Endothelial cell of coronary artery (primary cell): Measurements from ENCODE around the gene MARCOL. TPM values are rescaled to one million over a fixed set of nuclear protein-coding genes. Genes with fewer than 3 reads are reported as not detected.

Source experiments
- total RNA-seq: library from RNA; depleted of rRNA; stranded (reverse); fragments of >200 nt; gene quantifications from 2 replicates; pipeline ENCODE4 v1.2.3, GENCODE V29; 2014

Gene MARCOL, protein sequence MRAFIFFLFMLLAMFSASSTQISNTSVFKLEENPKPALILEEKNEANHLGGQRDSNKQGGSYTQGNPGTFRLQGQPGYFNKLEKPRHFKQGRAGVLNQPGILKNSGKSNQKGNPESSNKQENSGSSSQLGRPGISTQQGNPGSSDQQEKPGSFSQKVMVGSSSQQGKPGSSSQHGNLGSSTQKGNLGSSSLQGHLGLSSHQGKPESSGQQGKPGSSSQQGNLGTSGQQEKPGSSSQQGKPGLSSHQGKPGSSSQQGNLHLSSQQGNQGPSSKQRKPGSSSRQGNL
- not detected in 2 replicates for total RNA-seq

DNA sequence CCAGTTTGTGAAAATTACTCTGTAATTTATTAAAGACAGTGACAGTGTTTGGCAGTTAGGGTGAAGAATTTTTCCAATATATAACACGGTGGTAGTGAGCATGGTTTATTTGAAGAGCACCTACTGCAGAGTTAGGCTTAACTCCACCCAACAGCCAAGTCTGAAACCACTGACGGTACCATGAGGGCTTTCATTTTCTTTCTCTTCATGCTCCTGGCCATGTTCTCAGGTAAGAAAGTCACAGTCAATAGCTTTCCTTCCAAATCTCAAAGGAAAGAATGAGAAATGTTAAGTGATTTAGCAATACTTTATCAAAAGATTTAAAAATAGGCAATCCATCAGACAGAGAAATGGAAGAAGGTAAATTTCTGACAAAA, at the start of gene MARCOL:
MARCOL (plus strand) TSS at position 108 of the 377 bp plus-strand sequence; CDS start at position 181, 73 bp downstream.

DNA sequence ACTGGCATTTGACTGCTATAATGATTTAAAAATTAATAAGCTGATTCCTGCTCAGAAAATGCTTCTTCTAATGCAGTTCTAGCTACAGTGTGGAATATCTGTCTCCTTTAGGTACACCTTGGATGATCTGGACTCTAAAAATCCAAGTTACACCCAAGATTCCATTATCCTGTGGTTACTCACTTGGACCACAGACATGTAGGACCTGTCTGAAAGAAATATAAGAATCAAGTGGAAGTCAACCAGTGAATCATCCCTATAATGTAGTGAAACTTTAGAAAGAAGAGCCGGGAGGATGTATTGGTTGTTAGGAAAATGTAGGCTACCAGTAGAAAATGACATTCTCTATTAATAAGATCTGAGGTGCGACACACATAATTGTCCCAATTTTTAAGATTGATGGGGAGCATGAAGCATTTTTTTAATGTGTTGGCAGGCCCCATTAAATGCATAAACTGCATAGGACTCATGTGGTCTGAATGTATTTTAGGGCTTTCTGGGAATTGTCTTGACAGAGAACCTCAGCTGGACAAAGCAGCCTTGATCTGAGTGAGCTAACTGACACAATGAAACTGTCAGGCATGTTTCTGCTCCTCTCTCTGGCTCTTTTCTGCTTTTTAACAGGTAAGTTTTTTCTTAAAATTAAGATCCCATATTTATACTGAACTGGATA, 35.7 kb upstream of the MARCOL start, which contains the start of gene SPINK6:
SPINK6 (plus strand) TSS at position 512 of the 673 bp plus-strand sequence; CDS start at position 567, 55 bp downstream.

DNA sequence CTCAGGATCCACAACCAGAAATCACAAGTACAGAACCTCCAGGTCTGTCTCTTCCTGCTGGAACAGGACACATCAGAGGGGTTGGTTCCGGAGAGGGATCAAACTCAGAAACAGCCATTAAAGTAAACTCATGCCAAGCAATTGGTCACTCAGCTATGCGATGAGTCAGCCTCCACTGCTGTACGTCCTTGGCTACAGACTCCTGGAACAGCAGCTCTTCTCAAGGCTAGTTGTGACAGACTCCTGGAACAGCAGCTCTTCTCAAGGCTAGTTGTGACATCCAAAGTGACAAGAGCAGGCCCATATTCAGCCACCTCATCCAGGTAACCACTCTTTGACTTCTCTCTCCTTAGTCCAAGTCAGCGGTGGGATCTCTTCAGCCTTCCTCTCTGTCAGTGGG, 30.2 kb downstream of the MARCOL start, which contains the start of gene SPINK13:
SPINK13 (plus strand) TSS at position 229 of the 400 bp plus-strand sequence. CDS start 1,279 bp downstream, outside the sequence.

Other genes starting within 250 kb of the MARCOL start
- 0.09 TPM in 1 of 2 replicates, not detected in the other for gene SPINK5, start 174.5 kb upstream of the MARCOL start, total RNA-seq
- gene SPINK14, start 70.0 kb upstream of the MARCOL start, total RNA-seq = not detected in 2 replicates
- gene SPINK6, start 35.5 kb upstream of the MARCOL start, total RNA-seq = not detected in 2 replicates
- not detected in 2 replicates for gene SPINK13, start 30.3 kb downstream of the MARCOL start, total RNA-seq
- not detected in 2 replicates for gene SPINK7, start 73.9 kb downstream of the MARCOL start, total RNA-seq
- not detected in 2 replicates for gene SPINK9, start 97.0 kb downstream of the MARCOL start, total RNA-seq
- 45.2 and 60.8 TPM in 2 replicates for gene FBXO38, start 145.4 kb downstream of the MARCOL start, total RNA-seq